Measurements from ENCODE around the gene MAPK4. TPM values are rescaled to one million over a fixed set of nuclear protein-coding genes. Genes with fewer than 3 reads are reported as not detected.
"Not testable (repeated sequence)": the region's sequence is repeated elsewhere in the genome, so short reads cannot be mapped to it uniquely, and the experiment has no call there.

MAPK4 gene
- total RNA-seq, 1 donor, result not detected

- Histone ChIP-seq H3K27me3 (ENCODE audit: insufficient read depth, low read length) (no peaks in the 10 kb centered on the region), H3K27ac (ENCODE audit: low read depth, low read length) (no peak overlapping the region), H3K4me1 (ENCODE audit: insufficient read depth, low read length) (no peaks in the 10 kb centered on the region), H3K79me2 (ENCODE audit: insufficient read depth, low read length) (no peaks in the 10 kb centered on the region), H4K20me1 (ENCODE audit: insufficient read depth, low read length) (no peaks in the 10 kb centered on the region), H3K9me3 (ENCODE audit: low read depth, low read length) (no peaks in the 10 kb centered on the region), H3K36me3 (ENCODE audit: insufficient read depth, low read length) (no peaks in the 10 kb centered on the region), H3K4me2 (ENCODE audit: insufficient read depth, low read length) (no peak overlapping the region), H2AFZ (ENCODE audit: low read length) (no peak overlapping the region), H3K4me3 (ENCODE audit: insufficient read depth, low read length) (no peak overlapping the region)
- TF ChIP-seq CTCF (IDR thresholded peaks at IDR 0.05; ENCODE audit: extremely low read depth, low read depth, low read length), result no peak
- DNase-seq (ENCODE audit: insufficient read length, low spot score, missing footprints), result peak; percentile 30
Measured at GRCh38 chr18:50527636-50528307, 32.1 kb upstream of the MAPK4 start.

- Histone ChIP-seq H3K27me3 (ENCODE audit: insufficient read depth, low read length) (no peaks in the 10 kb centered on the region), H3K79me2 (ENCODE audit: insufficient read depth, low read length) (no peaks in the 10 kb centered on the region), H2AFZ (ENCODE audit: low read length) (no peak overlapping the region), H3K27ac (ENCODE audit: low read depth, low read length) (no peak overlapping the region), H3K9me3 (ENCODE audit: low read depth, low read length) (no peaks in the 10 kb centered on the region), H3K4me3 (ENCODE audit: insufficient read depth, low read length) (no peak overlapping the region), H4K20me1 (ENCODE audit: insufficient read depth, low read length) (no peaks in the 10 kb centered on the region), H3K4me2 (ENCODE audit: insufficient read depth, low read length) (no peak overlapping the region), H3K4me1 (ENCODE audit: insufficient read depth, low read length) (no peaks in the 10 kb centered on the region), H3K36me3 (ENCODE audit: insufficient read depth, low read length) (no peaks in the 10 kb centered on the region)
- no peak for TF ChIP-seq CTCF (IDR thresholded peaks at IDR 0.05; ENCODE audit: extremely low read depth, low read depth, low read length)
- no peak for DNase-seq (ENCODE audit: insufficient read length, low spot score, missing footprints)
Measured at GRCh38 chr18:50528806-50529205, 31.1 kb upstream of the MAPK4 start.

GRCh38 chr18:50533822-50534221 is 26.1 kb upstream of the MAPK4 start:
- not testable (repeated sequence) for DNase-seq (ENCODE audit: insufficient read length, low spot score, missing footprints); H4K20me1 ChIP-seq (ENCODE audit: insufficient read depth, low read length); H3K9me3 ChIP-seq (ENCODE audit: low read depth, low read length); H3K79me2 ChIP-seq (ENCODE audit: insufficient read depth, low read length); H3K36me3 ChIP-seq (ENCODE audit: insufficient read depth, low read length); H3K27me3 ChIP-seq (ENCODE audit: insufficient read depth, low read length); H3K4me2 ChIP-seq (ENCODE audit: insufficient read depth, low read length); H3K4me3 ChIP-seq (ENCODE audit: insufficient read depth, low read length); H2AFZ ChIP-seq (ENCODE audit: low read length); H3K27ac ChIP-seq (ENCODE audit: low read depth, low read length); H3K4me1 ChIP-seq (ENCODE audit: insufficient read depth, low read length)

GRCh38 chr18:50544476-50544875 is 15.4 kb upstream of the MAPK4 start:
- not testable (repeated sequence) for H3K4me3 ChIP-seq (ENCODE audit: insufficient read depth, low read length); DNase-seq (ENCODE audit: insufficient read length, low spot score, missing footprints); H4K20me1 ChIP-seq (ENCODE audit: insufficient read depth, low read length); H3K79me2 ChIP-seq (ENCODE audit: insufficient read depth, low read length); H3K27me3 ChIP-seq (ENCODE audit: insufficient read depth, low read length); H3K4me2 ChIP-seq (ENCODE audit: insufficient read depth, low read length); H2AFZ ChIP-seq (ENCODE audit: low read length); H3K9me3 ChIP-seq (ENCODE audit: low read depth, low read length); H3K4me1 ChIP-seq (ENCODE audit: insufficient read depth, low read length); H3K27ac ChIP-seq (ENCODE audit: low read depth, low read length); H3K36me3 ChIP-seq (ENCODE audit: insufficient read depth, low read length)

GRCh38 chr18:50545936-50546335 is 14.0 kb upstream of the MAPK4 start:
- TF ChIP-seq CTCF (IDR thresholded peaks at IDR 0.05; ENCODE audit: extremely low read depth, low read depth, low read length), result no peak
- no peaks in the 10 kb centered on the region for H4K20me1 ChIP-seq (ENCODE audit: insufficient read depth, low read length)
- no peak for DNase-seq (ENCODE audit: insufficient read length, low spot score, missing footprints)

More at GRCh38 chr18:50545936-50546335, 14.0 kb upstream of the MAPK4 start:
- Histone ChIP-seq H3K27me3 (ENCODE audit: insufficient read depth, low read length) (no peaks in the 10 kb centered on the region), H2AFZ (ENCODE audit: low read length) (no peak overlapping the region), H3K9me3 (ENCODE audit: low read depth, low read length) (no peaks in the 10 kb centered on the region), H3K4me3 (ENCODE audit: insufficient read depth, low read length) (no peak overlapping the region), H3K4me1 (ENCODE audit: insufficient read depth, low read length) (no peaks in the 10 kb centered on the region), H3K4me2 (ENCODE audit: insufficient read depth, low read length) (no peak overlapping the region), H3K36me3 (ENCODE audit: insufficient read depth, low read length) (no peaks in the 10 kb centered on the region), H3K79me2 (ENCODE audit: insufficient read depth, low read length) (no peaks in the 10 kb centered on the region), H3K27ac (ENCODE audit: low read depth, low read length) (no peak overlapping the region)

Data from osteoblast (primary cell).